ENCODE data around the gene SBK2.
"Not testable (repeated sequence)": the region's sequence is repeated elsewhere in the genome, so short reads cannot be mapped to it uniquely, and the experiment has no call there.

The SBK2 gene

GRCh38 chr19:55536951-55537740 is at the start of gene SBK2:
SBK2 (minus strand) TSS chr19:55537133; CDS start chr19:55536294, 839 bp downstream.
- peak; percentile 32 for DNase-seq

- DNase-seq = peak; percentile 70
These were observed 48.9 kb upstream of the SBK2 start for GRCh38 chr19:55585658-55586339.

DNA sequence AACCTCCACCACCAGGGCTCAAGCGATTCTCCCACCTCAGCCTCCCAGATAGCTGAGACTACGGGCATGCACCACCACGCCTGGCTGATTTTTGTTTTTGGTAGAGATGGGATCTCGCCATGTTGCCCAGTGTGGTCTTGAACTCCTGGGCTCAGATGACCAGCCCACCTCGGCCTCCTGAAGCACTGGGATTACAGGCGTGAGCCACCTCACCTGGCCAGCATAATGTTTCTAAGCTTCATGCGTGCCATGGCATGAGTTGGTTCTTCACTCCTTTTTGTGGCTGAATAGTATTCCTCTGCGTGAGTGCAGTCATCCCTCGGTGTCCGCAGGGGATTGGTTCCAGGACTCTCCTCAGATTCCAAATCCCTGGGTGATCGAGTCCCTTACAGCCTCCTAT is 47.9 kb upstream of the SBK2 start:
- DNase-seq = no peak

DNA sequence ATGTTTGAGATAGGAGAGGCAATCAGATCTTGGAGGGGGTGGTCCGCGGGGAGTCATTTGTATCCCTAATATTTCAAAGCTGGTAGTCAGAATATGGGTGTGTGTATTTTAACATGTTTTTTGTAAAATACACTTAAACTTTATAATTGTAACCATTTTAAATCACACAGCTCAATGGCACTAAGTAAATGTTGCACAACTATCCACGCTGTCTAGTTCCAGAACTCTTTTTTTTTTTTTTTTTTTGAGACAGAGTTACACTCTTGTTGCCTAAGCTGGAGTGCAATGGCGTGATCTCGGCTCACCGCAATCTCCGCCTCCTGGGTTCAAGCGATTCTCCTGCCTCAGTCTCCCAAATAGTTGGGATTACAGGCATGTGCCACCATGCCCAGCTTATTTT is 47.0 kb upstream of the SBK2 start:
- not testable (repeated sequence) for DNase-seq

DNA sequence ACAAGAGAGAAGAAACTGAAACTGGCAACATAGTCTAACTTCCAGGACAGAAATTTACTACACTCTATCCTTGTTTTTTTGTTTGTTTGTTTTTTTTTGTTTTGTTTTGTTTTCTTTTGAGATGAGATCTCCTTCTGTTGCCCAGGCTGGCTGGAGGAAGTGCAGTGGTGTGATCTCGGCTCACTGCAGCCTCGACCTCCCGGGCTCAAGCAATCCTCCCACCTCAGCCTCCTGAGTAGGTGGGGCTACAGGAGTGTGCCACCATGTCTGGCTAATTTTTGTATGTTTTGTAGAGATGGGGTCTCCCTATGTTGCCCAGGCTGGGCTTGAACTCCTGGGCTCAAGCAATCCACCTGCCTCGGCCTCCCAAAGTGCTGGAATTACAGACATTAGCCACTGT is 45.4 kb upstream of the SBK2 start:
- not testable (repeated sequence) for DNase-seq

- DNase-seq = no peak
These were observed 44.9 kb upstream of the SBK2 start for GRCh38 chr19:55581823-55582223.

DNA sequence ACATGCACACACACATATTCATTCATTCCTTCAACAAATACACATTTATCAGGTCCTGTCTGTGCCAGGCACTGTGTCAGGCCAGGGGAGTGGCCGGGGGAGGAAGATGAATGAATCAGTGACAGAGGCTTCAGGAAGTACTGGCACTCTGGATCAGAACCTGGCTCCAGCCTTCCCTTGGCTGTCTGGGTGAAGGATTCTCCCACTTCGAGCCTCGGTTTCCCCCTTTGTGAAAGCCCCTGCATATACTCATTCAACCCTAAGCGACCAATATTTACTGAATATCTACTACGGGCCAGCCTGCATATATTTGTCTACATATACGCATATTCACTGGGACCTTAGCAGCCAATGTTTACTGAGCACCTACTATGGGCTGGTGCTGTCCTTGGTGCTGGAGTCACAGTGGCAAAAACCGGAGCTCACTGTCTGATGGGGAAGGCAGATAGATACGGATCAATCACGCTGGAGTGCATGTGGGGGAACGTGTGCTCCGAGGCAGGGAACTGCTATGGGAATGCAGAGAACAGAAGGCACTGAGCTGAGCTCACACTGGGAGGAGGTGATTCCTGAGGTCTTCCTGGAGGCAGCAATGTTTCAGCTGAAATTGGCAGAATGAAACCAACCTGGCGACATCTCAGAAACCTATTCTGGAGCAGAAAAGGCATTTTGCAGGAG is 44.4 kb upstream of the SBK2 start:
- no peak for DNase-seq

- peak; percentile 87 for DNase-seq
These were observed 43.8 kb upstream of the SBK2 start, which contains the start of gene ZNF579 for GRCh38 chr19:55580628-55581144. ZNF579 (minus strand) TSS chr19:55580848; CDS start chr19:55579639, 1,209 bp downstream.

DNA sequence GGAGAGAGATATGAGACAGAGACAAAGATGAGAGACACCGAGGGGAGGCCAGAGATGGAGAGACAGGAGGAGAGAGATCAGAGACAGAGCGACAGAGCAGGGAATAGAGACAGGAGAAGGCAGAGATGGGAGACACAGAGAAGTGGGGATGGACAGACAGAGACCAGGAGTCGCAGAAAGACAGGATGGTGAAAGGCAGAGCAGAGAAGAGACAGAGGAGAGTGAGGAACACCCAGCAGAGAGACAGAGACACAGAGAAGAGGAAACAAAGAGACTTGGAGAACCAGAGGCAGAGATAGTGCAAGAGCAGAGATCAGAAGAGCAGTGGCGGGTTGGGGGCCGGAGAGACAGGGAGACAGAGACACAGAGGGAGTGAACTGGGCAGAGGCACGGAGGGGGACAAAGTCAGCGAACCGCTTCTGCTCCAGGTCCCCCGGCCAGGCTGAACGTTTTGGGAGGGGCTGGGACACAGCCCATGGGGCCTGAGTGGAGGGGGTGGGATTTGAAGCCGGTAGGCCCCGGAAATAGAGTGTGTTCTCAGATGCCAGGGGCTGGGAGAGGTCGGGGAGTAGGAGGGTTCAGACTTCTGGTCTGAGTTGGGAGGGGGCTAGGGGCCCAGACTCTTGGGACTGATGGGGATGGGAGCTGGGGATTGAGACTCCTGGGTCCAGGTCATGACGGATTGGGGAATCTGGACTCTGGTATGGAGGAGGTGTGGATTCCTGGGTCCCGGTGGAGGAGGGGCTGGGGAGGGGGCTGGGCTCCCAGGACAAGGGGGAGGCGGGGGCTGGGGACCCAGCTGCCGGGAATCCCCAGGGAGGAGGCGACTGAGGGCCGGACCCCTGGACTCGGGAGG is 43.1 kb upstream of the SBK2 start:
- DNase-seq = peak; percentile 28

DNA sequence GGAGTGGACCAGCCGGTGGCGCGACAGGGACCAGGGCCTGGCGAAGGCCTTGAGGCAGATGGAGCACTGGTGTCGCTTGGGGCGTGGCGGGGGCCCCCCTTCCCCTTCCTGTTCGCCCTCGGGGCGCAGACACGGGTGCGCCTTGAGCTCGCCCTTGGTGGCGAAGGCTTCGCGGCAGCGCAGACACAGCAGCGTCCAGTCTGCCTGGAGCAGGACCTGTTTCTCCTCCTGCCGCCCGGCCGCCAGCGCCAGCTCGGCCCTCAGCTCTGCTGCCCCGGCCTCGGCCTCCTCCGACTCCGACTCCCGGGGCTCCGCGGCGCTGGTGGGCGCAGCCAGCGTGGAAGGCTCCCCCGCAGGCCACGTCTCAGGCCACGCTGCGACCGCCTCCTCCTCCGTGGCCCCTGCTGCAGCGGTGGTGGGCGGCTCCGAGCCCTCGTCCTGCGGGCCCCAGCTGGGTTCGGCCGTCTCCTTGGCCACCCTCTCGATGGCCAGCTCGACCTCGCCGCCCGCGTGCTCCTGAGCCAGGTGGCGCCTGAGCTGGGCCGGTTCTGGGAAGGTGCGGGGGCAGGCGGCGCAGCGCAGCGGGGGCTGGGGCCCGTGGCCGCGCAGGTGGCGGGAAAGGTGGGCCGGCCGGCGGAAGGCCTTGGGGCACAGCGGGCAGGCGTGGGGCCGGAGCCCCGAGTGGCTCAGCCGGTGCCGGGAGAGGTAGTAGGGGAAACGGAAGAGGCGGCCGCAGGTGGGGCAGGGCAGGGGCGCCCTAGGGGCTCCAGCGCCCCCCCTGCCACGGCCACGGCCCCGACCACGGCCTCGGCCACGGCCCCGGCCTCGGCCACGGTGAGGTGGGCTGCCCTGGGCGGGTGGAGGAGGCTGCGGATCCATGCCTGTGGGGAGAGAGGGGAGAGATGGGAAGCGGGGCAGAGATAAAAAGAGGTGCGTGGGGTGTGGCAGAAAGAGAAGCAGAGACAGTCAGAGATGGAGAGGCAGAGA is 42.1 kb upstream of the SBK2 start:
- DNase-seq = no peak

- DNase-seq = no peak
These were observed 41.3 kb upstream of the SBK2 start for GRCh38 chr19:55578031-55578760.

- DNase-seq = no peak
These were observed 39.8 kb upstream of the SBK2 start for GRCh38 chr19:55576746-55577145.

GRCh38 chr19:55573929-55574328 is 37.0 kb upstream of the SBK2 start:
- not testable (repeated sequence) for DNase-seq

DNA sequence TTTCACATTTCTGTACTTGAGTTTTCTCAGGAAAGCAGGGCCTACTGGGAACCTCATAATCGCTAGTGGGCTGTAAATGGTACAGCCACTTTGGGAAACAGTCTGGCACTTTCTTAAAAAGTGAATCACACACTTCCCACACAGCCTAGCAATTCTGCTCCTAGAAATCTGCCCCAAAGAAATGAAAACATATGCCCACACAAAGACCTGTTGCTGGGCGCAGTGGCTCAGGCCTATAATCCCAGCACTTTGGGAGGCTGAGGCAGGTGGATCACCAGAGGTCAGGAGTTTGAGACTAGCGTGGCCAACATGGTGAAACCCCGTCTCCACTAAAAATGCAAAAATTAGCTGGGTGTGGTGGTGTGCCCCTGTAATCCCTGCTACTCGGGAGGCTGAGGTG is 32.5 kb upstream of the SBK2 start:
- not testable (repeated sequence) for DNase-seq

DNA sequence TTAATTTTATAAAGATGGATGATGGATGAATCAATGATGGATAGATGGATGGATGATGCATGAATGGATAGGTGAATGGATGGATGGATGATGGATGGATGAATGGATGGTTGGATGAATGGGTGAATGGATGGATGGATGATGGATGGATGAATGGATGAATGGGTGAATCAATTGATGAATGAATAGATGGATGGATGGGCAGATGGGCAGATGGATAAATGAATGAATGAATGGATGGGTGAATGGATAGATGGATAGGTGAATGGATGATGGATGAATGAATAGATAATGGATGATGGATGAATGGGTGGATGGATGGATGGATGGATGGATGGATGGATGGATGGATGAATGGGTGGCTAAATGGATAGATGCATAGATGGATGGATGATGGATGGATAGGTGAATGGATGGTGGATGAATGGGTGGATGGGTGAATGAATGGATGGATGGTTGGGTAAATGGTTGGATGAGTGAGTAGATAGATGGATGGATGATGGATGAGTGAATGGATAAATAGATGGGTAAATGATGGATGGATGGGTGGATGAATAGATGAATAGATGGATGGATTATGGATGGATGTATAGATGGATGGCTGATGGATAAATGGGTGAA is 30.9 kb upstream of the SBK2 start:
- DNase-seq = no peak

- DNase-seq = no peak
These were observed 29.9 kb upstream of the SBK2 start for GRCh38 chr19:55566823-55567222.

GRCh38 chr19:55563261-55563690 is 26.3 kb upstream of the SBK2 start:
- DNase-seq = no peak

DNA sequence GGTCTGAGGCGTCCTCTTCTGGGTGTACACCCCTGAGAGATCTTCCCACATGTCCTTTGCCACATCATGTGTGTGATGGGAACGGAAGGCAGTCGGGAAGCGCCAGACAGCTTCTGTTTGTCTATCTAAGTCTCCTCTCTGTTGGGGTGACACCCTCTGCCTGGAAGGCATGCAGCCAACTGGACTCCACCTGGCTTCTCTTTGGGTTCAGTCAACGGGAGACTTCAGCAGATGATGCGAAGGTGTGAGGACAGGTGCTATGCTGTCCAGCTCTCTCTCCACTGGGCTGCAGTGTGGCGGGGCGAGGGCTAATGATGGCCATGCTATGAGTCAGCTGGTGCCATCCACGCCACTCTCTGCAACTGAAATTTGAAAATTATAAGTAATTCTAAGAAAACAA is 22.8 kb upstream of the SBK2 start:
- DNase-seq = no peak

GRCh38 chr19:55554741-55555152 is 17.8 kb upstream of the SBK2 start:
- DNase-seq = no peak

DNA sequence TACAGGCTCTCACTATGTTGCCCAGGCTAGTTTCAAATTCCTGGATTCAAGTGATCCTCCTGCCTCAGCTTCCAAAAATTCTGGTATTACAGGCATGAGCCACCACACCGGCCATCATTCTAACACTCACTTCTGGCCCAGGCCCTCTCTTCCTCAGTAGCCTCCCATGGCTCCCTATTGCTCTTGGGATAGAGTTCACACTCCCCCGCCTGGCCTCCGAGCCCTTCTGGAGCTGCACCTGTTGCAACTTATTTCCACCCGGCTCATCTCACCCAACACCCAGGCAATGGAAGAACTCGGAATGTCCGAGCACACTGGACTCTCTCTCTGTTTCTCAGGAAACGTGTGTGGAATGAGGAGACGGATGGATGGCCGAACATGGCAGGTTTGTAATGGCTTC is 17.4 kb upstream of the SBK2 start:
- no peak for DNase-seq
